GM18951 (cell line): ENCODE data around the gene NR2E1.

Experiments
- POLR2A ChIP-seq: IDR thresholded peaks from 4 replicates; pipeline ENCODE4 v1.6.1; 2011; ENCODE audit warnings: mild to moderate bottlenecking; ENCODE audit not compliant: insufficient read length, insufficient read depth; ENCODE audit errors: extremely low read depth
- in situ Hi-C: fragments of 300-500 bp; cut with MboI; formaldehyde crosslinking; loops from one replicate; pipeline ENCODE4 v1.12.0; 2022; ENCODE audit warnings: low sequenced_read_pairs, mixed read lengths, inconsistent platforms; ENCODE audit not compliant: unreplicated experiment

Gene NR2E1

DNA sequence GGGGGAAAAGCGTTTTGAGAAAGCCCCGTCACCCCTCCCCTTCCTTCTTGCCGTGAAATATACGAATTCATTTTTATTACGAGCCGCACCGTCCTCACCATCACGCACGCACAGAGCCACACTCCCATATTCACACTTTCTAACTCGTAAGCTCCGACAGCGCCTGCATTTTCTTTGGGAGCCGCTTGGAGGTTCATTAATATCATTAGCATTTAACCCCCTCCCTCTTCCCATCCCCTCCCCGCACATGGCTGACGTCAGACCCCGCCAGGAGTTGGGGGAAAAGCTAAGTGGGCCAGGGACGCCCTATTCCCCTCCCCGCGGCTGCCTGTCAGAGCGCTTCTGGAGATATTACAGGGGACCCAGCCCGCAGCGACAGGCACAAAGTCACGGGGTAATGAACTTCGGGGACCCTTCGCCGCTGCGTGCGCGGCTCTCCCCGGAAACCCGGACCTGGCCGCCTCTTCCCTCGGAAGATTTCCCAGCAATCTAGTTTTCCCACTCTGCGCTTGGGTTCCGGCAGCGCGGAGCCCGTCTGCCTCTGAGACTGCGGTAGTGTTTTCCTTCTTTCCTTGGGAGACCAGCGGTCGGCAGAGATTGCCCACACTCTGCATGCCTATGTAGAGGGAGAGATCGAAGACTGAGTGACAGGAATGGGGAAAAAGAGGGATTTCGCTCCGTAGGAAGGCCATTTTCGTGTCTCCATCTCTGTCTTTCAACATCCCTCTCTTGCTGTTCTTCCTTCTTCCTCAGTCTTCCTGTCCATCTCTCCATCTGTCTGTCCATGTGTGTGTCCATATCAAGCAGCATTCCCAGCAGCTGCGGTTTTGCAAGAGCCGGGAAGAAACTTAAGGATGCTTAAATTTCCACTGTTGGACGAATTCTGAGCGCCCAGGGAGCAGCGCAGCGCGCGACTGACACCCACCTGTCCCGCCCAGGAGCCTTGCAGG lies at the start of gene NR2E1:
Gene NR2E1 (plus strand): TSS at position 309 of the 950 bp plus-strand sequence. CDS start 744 bp downstream, outside the sequence.
- TF ChIP-seq POLR2A: no peak
- in situ Hi-C loops: no loop called here

DNA sequence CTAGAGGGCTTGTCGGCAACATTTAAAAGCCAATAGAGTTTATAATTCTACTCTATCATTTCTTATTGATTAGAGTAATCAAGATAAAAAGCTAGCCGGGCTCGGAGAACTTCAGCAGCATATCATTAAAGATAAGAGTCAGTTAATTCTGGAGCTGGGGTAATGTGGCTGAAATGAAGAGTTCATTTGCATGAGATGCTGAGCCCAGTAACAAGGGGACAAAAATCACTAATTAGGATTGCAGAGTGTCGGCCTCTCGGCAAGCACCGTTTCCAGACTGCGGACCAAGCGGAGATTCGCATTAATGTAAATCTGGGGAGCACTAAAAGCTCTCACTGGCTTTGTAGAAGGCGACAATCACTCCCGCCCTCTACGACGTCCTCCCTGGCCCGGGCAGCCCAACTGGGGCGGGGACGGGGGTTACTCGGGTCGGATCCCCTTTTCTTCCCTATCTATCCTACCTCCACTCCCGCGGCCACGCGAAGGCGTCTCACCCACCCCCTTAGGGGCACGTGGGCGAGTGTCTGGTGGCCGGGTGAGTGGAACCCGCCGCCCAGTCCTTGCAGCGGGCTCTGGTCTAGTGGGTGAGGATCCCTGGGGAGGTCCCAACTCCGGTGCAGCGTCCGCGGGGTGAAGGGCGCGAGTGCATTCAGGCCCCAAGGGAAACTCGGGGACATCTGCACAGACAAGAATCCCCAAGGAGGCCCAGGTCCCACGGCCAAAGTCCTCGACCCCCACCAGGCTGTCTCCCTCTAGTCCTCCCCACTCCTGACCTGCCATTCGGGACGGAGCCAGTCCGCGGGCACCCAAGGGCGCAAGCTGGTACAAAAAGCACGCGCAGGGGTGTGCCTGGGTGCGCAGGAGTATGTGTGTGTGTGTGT lies 49.0 kb upstream of the NR2E1 start:
- in situ Hi-C loops: loop anchor here (10.0 to 25.0 kb wide), 2 partner anchors 58 to 371 kb away; no protein-coding TSS in a partner anchor

GRCh38 chr6:108117427-108118358 lies 48.1 kb upstream of the NR2E1 start:
- TF ChIP-seq POLR2A: no peak
- in situ Hi-C loops: loop anchor here (10.0 to 25.0 kb wide), 2 partner anchors 57 to 370 kb away; no protein-coding TSS in a partner anchor

More for the DNA sequence above, 49.0 kb upstream of the NR2E1 start:
- TF ChIP-seq POLR2A: no peak

- in situ Hi-C loops: loop anchor here (10.0 to 25.0 kb wide), 2 partner anchors 56 to 369 kb away; no protein-coding TSS in a partner anchor
- no peak for TF ChIP-seq POLR2A
Measured at GRCh38 chr6:108118359-108118724, 47.5 kb upstream of the NR2E1 start.

DNA sequence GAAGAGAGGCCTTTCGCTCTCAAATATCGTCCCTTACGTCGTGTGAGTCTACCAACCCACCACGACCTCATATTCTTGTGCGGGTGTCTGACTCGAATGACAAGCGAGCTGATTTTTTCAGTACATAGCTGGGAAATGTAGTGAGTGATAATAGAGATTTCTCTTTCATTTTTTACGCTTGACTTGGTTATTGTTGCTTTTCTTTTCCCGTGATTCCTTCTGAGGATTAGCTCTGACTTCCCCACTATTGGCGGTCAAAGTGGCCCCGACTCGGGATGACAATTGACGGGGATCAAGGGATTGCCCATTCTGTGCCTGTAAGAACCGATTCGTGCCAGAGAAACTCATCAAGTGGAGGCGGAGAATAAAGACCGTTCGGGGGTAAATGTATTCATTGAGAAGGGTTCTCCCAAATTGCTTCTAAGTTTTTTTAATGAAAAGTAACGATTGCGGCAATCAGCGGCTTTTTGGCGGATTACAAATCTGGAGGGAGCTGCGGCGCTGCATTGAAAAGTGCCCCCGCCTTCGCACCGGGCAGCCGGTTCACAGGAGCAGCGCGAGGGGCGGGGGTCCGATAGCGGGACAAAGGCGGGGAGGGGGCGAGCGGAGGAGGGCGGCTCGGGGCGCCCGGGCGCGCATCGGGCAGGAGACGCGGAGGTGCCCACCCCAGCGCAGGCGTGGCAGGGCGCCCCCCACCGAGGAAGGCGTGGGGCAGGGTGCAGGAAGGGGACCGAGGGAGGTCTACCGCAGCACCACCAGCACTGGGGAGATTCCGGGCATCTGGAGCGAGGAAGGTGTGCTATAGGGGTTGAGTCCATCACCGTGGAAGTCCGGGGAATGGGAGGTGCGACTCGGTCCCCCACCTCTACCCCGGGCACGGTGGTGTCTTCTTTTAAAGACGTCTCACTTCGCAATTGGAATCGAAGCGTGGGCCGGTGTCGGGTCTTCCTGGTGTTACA lies 46.7 kb upstream of the NR2E1 start:
- in situ Hi-C loops: loop anchor here (10.0 to 25.0 kb wide), 2 partner anchors 56 to 368 kb away; no protein-coding TSS in a partner anchor
- TF ChIP-seq POLR2A: no peak

- in situ Hi-C loops: loop anchor here (10.0 to 25.0 kb wide), 2 partner anchors 55 to 368 kb away; no protein-coding TSS in a partner anchor
- no peak for TF ChIP-seq POLR2A
Measured at GRCh38 chr6:108119769-108120141, 46.1 kb upstream of the NR2E1 start.

- in situ Hi-C loops: loop anchor here (25.0 kb wide), 1 partner anchor 367 kb away; no protein-coding TSS in a partner anchor
- TF ChIP-seq POLR2A: no peak
Measured at GRCh38 chr6:108120311-108120710, 45.5 kb upstream of the NR2E1 start.

DNA sequence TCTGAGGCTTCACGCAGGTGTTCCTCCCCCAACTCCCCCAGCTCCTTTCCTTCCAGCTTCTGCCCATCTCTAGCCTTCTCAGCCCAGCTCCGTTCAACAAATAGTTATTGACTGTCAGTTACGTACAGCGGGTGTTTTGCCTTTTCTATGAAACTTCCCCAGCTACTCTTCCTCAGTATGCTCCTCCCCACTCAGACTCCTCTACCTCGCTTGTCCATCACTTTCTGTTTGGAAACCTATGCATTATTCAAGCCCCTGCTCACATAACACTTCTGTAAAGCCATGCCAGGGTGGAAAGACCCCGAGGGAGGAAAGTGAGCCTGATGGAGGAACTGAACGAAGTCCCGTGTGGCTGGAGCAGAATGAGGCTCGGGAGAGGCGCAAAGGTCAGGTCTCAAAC lies 44.2 kb upstream of the NR2E1 start:
- in situ Hi-C loops: loop anchor here (25.0 kb wide), 1 partner anchor 366 kb away; no protein-coding TSS in a partner anchor
- TF ChIP-seq POLR2A: no peak

- in situ Hi-C loops: loop anchor here (25.0 kb wide), 1 partner anchor 364 kb away; no protein-coding TSS in a partner anchor
- TF ChIP-seq POLR2A: no peak
Measured at GRCh38 chr6:108123481-108123929, 42.3 kb upstream of the NR2E1 start.

GRCh38 chr6:108123946-108124345 lies 41.9 kb upstream of the NR2E1 start:
- in situ Hi-C loops: loop anchor here (25.0 kb wide), 1 partner anchor 363 kb away; no protein-coding TSS in a partner anchor
- no peak for TF ChIP-seq POLR2A

DNA sequence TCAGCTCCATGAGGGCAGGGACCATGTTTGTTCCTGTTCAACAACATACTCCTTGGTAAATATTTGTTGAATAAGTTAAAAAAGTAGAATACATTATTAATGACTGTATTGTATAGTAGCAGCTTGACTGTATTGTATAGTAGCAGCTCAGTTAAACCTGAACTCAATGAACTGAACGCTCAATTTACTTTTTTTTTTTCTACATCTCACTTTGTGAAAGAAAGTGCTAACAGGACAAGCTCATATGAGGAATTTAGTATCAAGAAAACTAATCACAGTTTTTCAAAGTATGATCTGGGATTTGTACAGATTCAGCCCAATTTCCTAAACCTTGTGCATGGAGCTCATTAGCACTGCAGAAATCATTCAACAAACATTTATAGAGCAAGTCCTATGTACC lies 38.8 kb upstream of the NR2E1 start:
- TF ChIP-seq POLR2A: no peak
- in situ Hi-C loops: no loop called here
